ENCODE measurements around the gene TSPEAR. TPM values are rescaled to one million over a fixed set of nuclear protein-coding genes. Genes with fewer than 3 reads are reported as not detected.

TSPEAR gene
- total RNA-seq, 3 donors from 2014 or later, result not detected

- H3K4me3 Mint-ChIP-seq, result no peak overlapping the region
- ATAC-seq (no peak), DNase-seq (no peak)
- H3K9me3 Mint-ChIP-seq, result no peaks in the 10 kb centered on the region
- no peaks in the 10 kb centered on the region for H3K36me3 Mint-ChIP-seq (ENCODE audit: insufficient read depth)
- no peaks in the 10 kb centered on the region for H3K4me1 Mint-ChIP-seq (ENCODE audit: low read depth)
- no peaks in the 10 kb centered on the region for H3K27me3 Mint-ChIP-seq (ENCODE audit: low read depth)
Observed at GRCh38 chr21:44527983-44528633, 183.3 kb downstream of the TSPEAR start.

- DNase-seq (no peak), ATAC-seq (no peak)
- no peaks in the 10 kb centered on the region for H3K27me3 Mint-ChIP-seq (ENCODE audit: low read depth)
- H3K4me3 Mint-ChIP-seq, result no peak overlapping the region
- no peaks in the 10 kb centered on the region for H3K4me1 Mint-ChIP-seq (ENCODE audit: low read depth)
- no peaks in the 10 kb centered on the region for H3K9me3 Mint-ChIP-seq
- no peaks in the 10 kb centered on the region for H3K36me3 Mint-ChIP-seq (ENCODE audit: insufficient read depth)
Observed at GRCh38 chr21:44527156-44527982, 184.0 kb downstream of the TSPEAR start.

- no peaks in the 10 kb centered on the region for H3K27me3 Mint-ChIP-seq (ENCODE audit: low read depth)
- DNase-seq (no peak), ATAC-seq (no peak)
- no peaks in the 10 kb centered on the region for H3K9me3 Mint-ChIP-seq
- H3K4me1 Mint-ChIP-seq (ENCODE audit: low read depth), result no peaks in the 10 kb centered on the region
- H3K4me3 Mint-ChIP-seq, result no peak overlapping the region
- H3K36me3 Mint-ChIP-seq (ENCODE audit: insufficient read depth), result no peaks in the 10 kb centered on the region
Observed at GRCh38 chr21:44526096-44526997, 185.0 kb downstream of the TSPEAR start.

GRCh38 chr21:44525391-44526095 lies 185.8 kb downstream of the TSPEAR start:
- H3K27me3 Mint-ChIP-seq (ENCODE audit: low read depth), result no peaks in the 10 kb centered on the region
- no peaks in the 10 kb centered on the region for H3K4me1 Mint-ChIP-seq (ENCODE audit: low read depth)
- H3K36me3 Mint-ChIP-seq (ENCODE audit: insufficient read depth), result no peaks in the 10 kb centered on the region
- ATAC-seq (no peak), DNase-seq (no peak)
- H3K4me3 Mint-ChIP-seq, result no peak overlapping the region
- H3K9me3 Mint-ChIP-seq, result no peaks in the 10 kb centered on the region

- DNase-seq (no peak), ATAC-seq (no peak)
- H3K9me3 Mint-ChIP-seq, result no peaks in the 10 kb centered on the region
- no peaks in the 10 kb centered on the region for H3K4me1 Mint-ChIP-seq (ENCODE audit: low read depth)
- H3K27me3 Mint-ChIP-seq (ENCODE audit: low read depth), result no peaks in the 10 kb centered on the region
- H3K36me3 Mint-ChIP-seq (ENCODE audit: insufficient read depth), result no peaks in the 10 kb centered on the region
- no peak overlapping the region for H3K4me3 Mint-ChIP-seq
Observed at GRCh38 chr21:44524414-44525371, 186.7 kb downstream of the TSPEAR start.

- no peaks in the 10 kb centered on the region for H3K4me1 Mint-ChIP-seq (ENCODE audit: low read depth)
- H3K4me3 Mint-ChIP-seq, result no peak overlapping the region
- H3K9me3 Mint-ChIP-seq, result no peaks in the 10 kb centered on the region
- no peaks in the 10 kb centered on the region for H3K27me3 Mint-ChIP-seq (ENCODE audit: low read depth)
- no peak for ATAC-seq
- no peak for DNase-seq
- no peaks in the 10 kb centered on the region for H3K36me3 Mint-ChIP-seq (ENCODE audit: insufficient read depth)
Observed at GRCh38 chr21:44523567-44524413, 187.6 kb downstream of the TSPEAR start.

- H3K9me3 Mint-ChIP-seq, result no peaks in the 10 kb centered on the region
- H3K27me3 Mint-ChIP-seq (ENCODE audit: low read depth), result no peaks in the 10 kb centered on the region
- no peak overlapping the region for H3K4me3 Mint-ChIP-seq
- ATAC-seq (no peak), DNase-seq (no peak)
- H3K4me1 Mint-ChIP-seq (ENCODE audit: low read depth), result no peaks in the 10 kb centered on the region
- no peaks in the 10 kb centered on the region for H3K36me3 Mint-ChIP-seq (ENCODE audit: insufficient read depth)
Observed at GRCh38 chr21:44522753-44523204, 188.6 kb downstream of the TSPEAR start.

GRCh38 chr21:44521928-44522752 lies 189.2 kb downstream of the TSPEAR start:
- Mint-ChIP-seq H3K4me1 (ENCODE audit: low read depth) (no peaks in the 10 kb centered on the region), H3K4me3 (no peak overlapping the region), H3K27me3 (ENCODE audit: low read depth) (no peaks in the 10 kb centered on the region), H3K36me3 (ENCODE audit: insufficient read depth) (no peaks in the 10 kb centered on the region), H3K9me3 (no peaks in the 10 kb centered on the region)
- ATAC-seq, result no peak
- no peak for DNase-seq

GRCh38 chr21:44521301-44521927 lies 190.0 kb downstream of the TSPEAR start:
- no peak for DNase-seq
- ATAC-seq, result no peak
- Mint-ChIP-seq H3K4me3 (no peak overlapping the region), H3K27me3 (ENCODE audit: low read depth) (no peaks in the 10 kb centered on the region), H3K9me3 (no peaks in the 10 kb centered on the region), H3K36me3 (ENCODE audit: insufficient read depth) (no peaks in the 10 kb centered on the region), H3K4me1 (ENCODE audit: low read depth) (no peaks in the 10 kb centered on the region)

- no peak for DNase-seq
Observed at GRCh38 chr21:44520326-44521300, 190.8 kb downstream of the TSPEAR start.

More at GRCh38 chr21:44520326-44521300, 190.8 kb downstream of the TSPEAR start:
- Mint-ChIP-seq H3K36me3 (ENCODE audit: insufficient read depth) (no peaks in the 10 kb centered on the region), H3K9me3 (no peaks in the 10 kb centered on the region), H3K4me1 (ENCODE audit: low read depth) (no peaks in the 10 kb centered on the region), H3K27me3 (ENCODE audit: low read depth) (no peaks in the 10 kb centered on the region), H3K4me3 (no peak overlapping the region)
- no peak for ATAC-seq

Measured in activated T-cell treated with anti-CD3 and anti-CD28 coated beads, Interleukin-2, amount 50 U/mL, for 4 hours (primary cell).